NCI-H2171 treated with DMSO at 0.1 percent for 48 hours (cell line): ENCODE measurements around the gene ACOXL.

Experiments used
- DNase-seq: peaks from one replicate; lab custom pipeline; 2025; lab: John Stamatoyannopoulos, UW

ACOXL gene

GRCh38 chr2:111015283-111015995, 283.1 kb downstream of the ACOXL start:
- DNase-seq = no peak

GRCh38 chr2:111017034-111017622, 284.8 kb downstream of the ACOXL start:
- no peak for DNase-seq

DNA sequence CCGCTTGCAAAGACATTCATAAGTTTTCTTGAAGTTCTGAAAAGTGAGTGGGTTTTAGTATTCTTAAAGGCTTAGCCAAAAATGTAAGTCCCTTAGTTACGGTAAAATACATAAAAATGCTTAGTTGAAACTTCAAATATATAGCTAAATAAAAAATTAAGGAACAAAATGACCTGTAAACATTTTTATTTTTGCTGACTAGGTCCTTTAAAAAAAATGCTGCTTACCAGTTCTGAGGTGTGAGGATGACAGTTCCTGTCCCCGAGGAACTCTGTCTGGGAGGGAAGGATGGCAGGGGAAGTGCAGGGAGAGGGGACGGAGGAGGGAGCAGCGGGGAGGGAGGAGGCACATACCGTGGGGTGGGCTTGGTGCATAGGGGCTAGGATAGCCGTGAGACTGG, 285.5 kb downstream of the ACOXL start:
- DNase-seq = no peak

- DNase-seq = no peak
Measured at GRCh38 chr2:111019381-111019780, 287.0 kb downstream of the ACOXL start.

DNA sequence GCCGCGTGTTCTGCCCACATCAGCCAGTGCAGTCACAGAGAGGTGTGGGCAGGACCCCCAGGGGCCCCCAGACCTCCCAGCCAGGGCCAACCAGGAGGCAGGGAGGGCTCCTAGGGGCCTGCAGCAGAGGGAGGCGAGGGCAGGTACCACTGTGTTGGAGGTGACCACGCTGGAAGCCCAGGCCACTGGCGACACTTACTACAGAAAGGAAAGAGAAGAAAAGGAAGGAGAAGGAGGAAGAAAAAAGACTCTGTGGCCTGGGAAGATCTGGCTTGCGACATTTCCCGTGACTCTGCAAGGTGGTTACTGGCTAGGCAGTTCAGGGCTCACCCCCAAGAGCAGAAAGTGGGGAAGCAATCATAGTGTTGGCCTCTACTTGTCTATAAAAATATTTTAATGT, 290.3 kb downstream of the ACOXL start:
- DNase-seq = no peak

DNA sequence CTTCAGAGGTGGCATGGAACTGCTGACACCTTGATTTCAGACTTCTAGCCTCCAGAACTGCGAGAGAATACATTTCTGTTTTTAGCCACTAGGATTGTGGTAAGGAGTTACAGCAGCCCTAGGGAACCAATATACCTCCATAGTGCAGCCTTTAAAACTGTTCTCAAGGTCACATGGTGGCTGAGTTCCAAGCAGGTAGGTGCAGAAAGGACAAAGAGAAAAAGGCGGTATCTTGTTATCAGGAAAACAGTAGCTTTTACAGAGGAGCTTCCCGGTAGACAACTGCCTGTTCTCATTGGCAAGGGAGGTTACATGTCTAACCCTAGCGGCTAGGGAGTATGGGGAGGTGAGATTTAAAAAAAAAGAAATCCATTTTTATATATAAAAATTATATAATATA, 292.1 kb downstream of the ACOXL start:
- DNase-seq = no peak

GRCh38 chr2:111025288-111025687, 292.9 kb downstream of the ACOXL start:
- DNase-seq = peak; percentile 16

- DNase-seq = no peak
Measured at GRCh38 chr2:111028720-111029119, 296.3 kb downstream of the ACOXL start.

GRCh38 chr2:111029181-111029927, 297.0 kb downstream of the ACOXL start:
- no peak for DNase-seq

DNA sequence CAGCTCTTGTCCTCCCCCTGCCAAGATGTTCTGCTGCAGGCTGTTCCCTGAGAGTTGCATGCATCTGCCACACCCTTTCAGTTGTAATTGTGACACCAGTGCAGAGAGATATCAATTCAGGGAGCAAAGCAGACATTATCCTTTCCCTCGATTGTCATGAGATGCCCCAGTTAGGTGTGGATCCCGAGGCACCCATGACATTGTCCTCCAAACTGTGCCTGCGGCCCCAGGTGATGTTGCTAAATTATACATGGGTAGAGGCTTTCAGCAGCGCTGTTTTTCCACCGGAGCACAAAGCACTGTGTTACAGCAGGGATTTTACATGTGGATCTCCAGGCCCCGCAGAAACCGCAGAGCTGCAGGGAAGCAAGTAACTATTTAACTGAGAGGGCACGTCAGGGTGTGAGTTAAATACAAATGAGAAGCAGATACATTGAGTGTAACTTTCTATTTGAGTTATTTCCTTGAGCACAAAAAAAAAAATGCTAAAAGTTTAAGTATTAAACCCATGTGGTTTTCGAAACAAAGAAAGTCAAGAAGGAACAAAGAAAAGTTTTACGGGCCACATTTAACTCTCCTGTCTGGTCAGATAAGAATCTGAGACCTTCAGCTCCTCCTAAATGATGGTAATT, 298.0 kb downstream of the ACOXL start:
- no peak for DNase-seq

GRCh38 chr2:111030945-111031344, 298.6 kb downstream of the ACOXL start:
- no peak for DNase-seq

- DNase-seq = no peak
Measured at GRCh38 chr2:111031546-111032478, 299.4 kb downstream of the ACOXL start.

DNA sequence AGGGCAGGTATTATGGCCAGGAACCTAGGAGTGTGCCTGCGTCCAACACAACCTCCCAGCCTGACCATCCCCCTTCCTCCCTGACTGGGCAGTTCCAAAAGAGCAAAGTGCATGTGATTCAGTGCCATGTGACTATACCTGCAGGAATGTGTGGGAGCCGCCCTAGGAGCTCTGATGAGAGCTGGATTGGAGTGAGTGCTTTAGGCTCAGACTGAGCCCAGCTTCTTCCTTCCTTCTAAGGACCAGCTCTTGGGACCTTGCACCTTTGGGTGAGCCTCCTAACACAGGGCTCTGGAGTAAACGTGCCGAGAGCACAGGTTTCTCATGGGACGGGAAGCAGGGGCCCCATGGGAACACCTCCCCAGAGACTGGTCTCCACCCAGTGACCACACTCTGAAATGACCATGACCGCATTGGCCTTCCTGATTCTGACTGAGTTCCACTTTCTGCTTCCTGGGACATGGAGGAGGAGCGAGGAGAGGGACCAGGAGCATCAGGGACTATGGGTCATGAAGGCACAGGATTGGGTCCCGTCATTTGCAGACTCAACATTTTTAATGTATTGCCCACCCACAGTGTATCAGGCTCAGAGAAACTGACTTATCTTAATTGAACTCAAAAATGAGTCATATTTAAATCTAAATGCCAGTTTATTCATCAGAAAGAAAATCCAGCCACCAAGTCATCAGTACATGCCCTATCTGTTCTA, 300.5 kb downstream of the ACOXL start:
- DNase-seq = no peak

- DNase-seq = no peak
Measured at GRCh38 chr2:111034146-111034545, 301.8 kb downstream of the ACOXL start.

DNA sequence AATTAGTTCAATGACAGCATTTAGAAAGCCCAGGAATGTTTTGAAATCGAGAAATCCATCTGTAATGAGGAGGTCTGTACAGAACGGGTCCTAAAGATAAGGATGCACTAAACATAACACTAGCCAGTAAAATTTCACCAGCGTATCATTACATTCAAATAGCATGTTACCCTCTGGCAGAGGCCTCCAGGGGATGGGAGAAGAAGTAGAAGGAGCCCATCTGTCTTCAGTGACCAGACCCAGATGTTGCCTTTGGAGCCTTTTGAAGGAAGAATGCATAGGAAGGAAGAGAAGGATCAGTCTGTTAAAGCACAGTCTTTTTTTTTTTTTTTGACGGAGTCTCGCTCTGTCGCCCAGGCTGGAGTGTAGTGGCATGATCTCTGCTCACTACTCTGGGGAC, 302.2 kb downstream of the ACOXL start:
- peak; percentile 28 for DNase-seq

DNA sequence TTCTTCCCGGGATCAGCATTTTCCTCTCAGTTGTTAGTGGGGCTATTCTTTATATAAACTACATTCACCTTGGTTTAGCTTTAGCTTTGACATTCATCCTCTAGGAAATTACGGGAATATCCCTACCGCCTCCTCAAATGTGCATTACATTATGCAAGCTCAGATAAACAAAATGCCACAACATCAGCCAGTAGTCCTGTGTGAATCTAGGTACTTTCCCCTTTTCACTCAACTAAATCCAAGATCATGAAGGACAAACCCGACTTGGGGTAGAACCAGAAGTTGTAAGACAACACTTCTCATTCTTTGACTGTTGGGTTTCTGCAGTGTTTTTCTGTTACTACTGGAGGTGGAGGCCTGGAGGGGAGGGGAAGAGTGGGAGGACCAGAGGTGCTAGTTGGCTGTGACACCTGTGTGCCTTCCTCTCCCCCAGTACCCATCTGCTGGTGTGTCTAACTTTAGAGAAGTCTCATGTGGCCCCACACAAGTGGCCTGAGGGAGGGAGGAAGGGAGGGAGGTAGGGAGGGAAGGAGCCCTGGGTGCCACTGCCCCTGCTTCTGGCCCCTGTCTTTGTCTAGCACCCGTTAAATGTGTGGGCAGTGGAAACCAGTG, 303.6 kb downstream of the ACOXL start:
- no peak for DNase-seq

- DNase-seq = no peak
Measured at GRCh38 chr2:111037128-111037527, 304.8 kb downstream of the ACOXL start.

DNA sequence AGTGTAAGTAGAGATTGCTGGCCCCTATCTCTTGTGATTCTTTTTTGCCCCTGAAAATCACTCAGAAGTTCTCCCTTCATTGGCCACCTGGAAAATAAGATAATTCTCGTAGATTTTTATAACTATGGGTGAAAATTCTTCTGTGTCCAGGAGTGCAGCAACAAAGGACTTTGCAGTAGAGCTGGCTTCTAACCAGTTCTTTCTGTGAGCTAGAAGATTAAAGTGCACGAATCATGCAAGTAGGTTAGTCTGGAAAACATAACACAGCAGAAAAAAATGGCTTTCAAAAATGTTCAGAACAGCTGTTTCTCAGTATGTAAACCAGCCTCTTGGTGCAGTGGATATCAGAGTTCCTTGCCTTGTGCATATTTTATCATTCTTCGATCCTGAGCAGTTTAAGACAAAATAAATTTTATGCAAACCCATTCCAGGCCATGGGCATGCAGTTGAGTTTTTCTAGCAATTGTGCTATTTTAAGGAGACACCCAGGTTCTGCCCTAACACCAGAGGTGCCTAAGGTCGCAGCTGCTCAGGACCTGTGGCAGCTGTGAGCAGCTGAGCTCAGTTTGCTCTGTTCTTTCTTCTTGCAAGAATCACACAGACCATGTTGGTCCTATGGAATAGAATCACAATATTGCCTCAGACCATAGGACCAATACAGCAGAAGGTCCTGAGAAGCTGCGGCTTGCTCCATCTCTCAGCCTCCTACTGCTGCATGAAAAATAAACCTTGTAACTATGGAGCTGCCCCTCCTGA, 307.4 kb downstream of the ACOXL start:
- DNase-seq = peak; percentile 10

DNA sequence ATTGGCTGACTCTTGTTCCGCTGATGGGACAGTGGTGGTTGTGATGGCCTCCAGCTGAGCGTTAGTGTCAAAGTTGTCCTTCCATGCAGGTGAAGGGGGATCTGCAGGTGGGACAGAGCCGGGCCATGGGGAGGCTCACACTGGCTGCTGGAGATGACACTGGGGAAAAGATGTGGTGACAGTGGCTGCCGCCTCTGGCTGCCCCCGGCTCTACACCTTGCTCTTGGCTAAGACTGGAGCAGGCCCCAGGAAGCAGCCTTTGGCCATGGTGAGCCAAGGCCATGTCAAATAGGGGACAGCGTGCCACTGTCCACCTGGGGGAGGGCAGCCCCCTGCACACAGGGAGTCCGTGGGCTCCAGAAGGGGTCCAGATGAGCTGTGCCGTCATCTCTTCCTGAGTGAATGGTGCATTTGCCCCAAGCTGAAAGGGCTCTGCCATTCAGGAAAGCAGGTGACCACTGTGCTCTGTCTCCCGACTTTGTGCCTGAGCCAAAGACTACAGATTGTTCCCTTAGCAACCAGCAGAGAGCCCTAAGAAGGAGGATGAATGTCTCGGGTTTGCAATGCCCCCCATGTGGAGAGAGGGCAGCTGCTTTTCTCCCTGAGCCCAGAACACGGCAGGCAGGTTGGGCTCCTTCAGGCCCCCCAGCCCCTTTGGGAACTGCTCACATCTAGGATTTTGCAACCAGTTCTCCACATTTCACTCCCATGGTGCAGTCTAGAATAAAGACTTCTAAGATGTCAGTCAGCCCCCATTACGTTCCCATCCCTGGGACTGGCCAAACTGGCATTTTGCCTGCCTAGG, 309.2 kb downstream of the ACOXL start:
- no peak for DNase-seq
